ENCODE data around the gene TMTC2. TPM values are rescaled to one million over a fixed set of nuclear protein-coding genes. Genes with fewer than 3 reads are reported as not detected.

TMTC2 gene
- total RNA-seq, 1 donor from 2014 or later = 12.3 TPM

- no peak for DNase-seq (ENCODE audit: low read depth, low spot score)
- H3K9me3 Mint-ChIP-seq = peaks cover 3% of the 10 kb centered on the region
- peak overlapping the region; percentile 5 for H3K4me3 Mint-ChIP-seq
- peak overlapping the region; percentile 28 for H3K27ac Mint-ChIP-seq (ENCODE audit: unreplicated experiment)
- H3K36me3 Mint-ChIP-seq (ENCODE audit: low read depth) = peaks cover 14% of the 10 kb centered on the region
- H3K27me3 Mint-ChIP-seq (ENCODE audit: low read depth) = no peaks in the 10 kb centered on the region
- TF ChIP-seq CTCF (conservative IDR thresholded peaks at IDR 0.05) = no peak
- H3K4me1 Mint-ChIP-seq = peaks cover 8% of the 10 kb centered on the region
Observed at GRCh38 chr12:82698708-82699564, 12.2 kb downstream of the TMTC2 start.

GRCh38 chr12:82705774-82706173 is 19.1 kb downstream of the TMTC2 start:
- no peak for DNase-seq (ENCODE audit: low read depth, low spot score)
- peaks cover 13% of the 10 kb centered on the region for H3K36me3 Mint-ChIP-seq (ENCODE audit: low read depth)
- no peak overlapping the region for H3K27ac Mint-ChIP-seq (ENCODE audit: unreplicated experiment)
- no peak for TF ChIP-seq CTCF (conservative IDR thresholded peaks at IDR 0.05)
- H3K27me3 Mint-ChIP-seq (ENCODE audit: low read depth) = no peaks in the 10 kb centered on the region
- H3K4me1 Mint-ChIP-seq = peaks cover 26% of the 10 kb centered on the region
- no peak overlapping the region for H3K4me3 Mint-ChIP-seq
- peaks cover 3% of the 10 kb centered on the region for H3K9me3 Mint-ChIP-seq

GRCh38 chr12:82708061-82708879 is 21.6 kb downstream of the TMTC2 start:
- peak overlapping the region; percentile 68 for H3K27ac Mint-ChIP-seq (ENCODE audit: unreplicated experiment)
- peaks cover 4% of the 10 kb centered on the region for H3K9me3 Mint-ChIP-seq
- no peak for TF ChIP-seq CTCF (conservative IDR thresholded peaks at IDR 0.05)
- peaks cover 20% of the 10 kb centered on the region for H3K36me3 Mint-ChIP-seq (ENCODE audit: low read depth)
- H3K27me3 Mint-ChIP-seq (ENCODE audit: low read depth) = no peaks in the 10 kb centered on the region
- DNase-seq (ENCODE audit: low read depth, low spot score) = no peak
- H3K4me3 Mint-ChIP-seq = no peak overlapping the region
- H3K4me1 Mint-ChIP-seq = peaks cover 26% of the 10 kb centered on the region

- H3K4me3 Mint-ChIP-seq = no peak overlapping the region
- peaks cover 4% of the 10 kb centered on the region for H3K9me3 Mint-ChIP-seq
- no peak overlapping the region for H3K27ac Mint-ChIP-seq (ENCODE audit: unreplicated experiment)
- H3K27me3 Mint-ChIP-seq (ENCODE audit: low read depth) = no peaks in the 10 kb centered on the region
- H3K36me3 Mint-ChIP-seq (ENCODE audit: low read depth) = peaks cover 18% of the 10 kb centered on the region
- no peak for DNase-seq (ENCODE audit: low read depth, low spot score)
- TF ChIP-seq CTCF (conservative IDR thresholded peaks at IDR 0.05) = no peak
- peaks cover 26% of the 10 kb centered on the region for H3K4me1 Mint-ChIP-seq
Observed at GRCh38 chr12:82709794-82710355, 23.2 kb downstream of the TMTC2 start.

GRCh38 chr12:82710741-82711140 is 24.0 kb downstream of the TMTC2 start:
- no peak for TF ChIP-seq CTCF (conservative IDR thresholded peaks at IDR 0.05)
- no peak for DNase-seq (ENCODE audit: low read depth, low spot score)
- H3K4me3 Mint-ChIP-seq = no peak overlapping the region
- H3K36me3 Mint-ChIP-seq (ENCODE audit: low read depth) = peaks cover 18% of the 10 kb centered on the region
- no peak overlapping the region for H3K27ac Mint-ChIP-seq (ENCODE audit: unreplicated experiment)
- peaks cover 4% of the 10 kb centered on the region for H3K9me3 Mint-ChIP-seq
- H3K4me1 Mint-ChIP-seq = peaks cover 26% of the 10 kb centered on the region
- H3K27me3 Mint-ChIP-seq (ENCODE audit: low read depth) = no peaks in the 10 kb centered on the region

All from neural crest cell (in vitro differentiated cells).